HG03571 (cell line): ENCODE results near the gene CDK6.
A peak's percentile ranks its signal among the peaks of the same experiment; 100 is the strongest.
"Not testable (repeated sequence)": the region's sequence is repeated elsewhere in the genome, so short reads cannot be mapped to it uniquely, and the experiment has no call there.

Source experiments
- ATAC-seq: cut with Tn5 transposase; IDR thresholded peaks from one replicate; pipeline ENCODE4 v1.9.1; 2021; ENCODE audit not compliant: unreplicated experiment

CDK6 gene

GRCh38 chr7:92836489-92836999, at the start of gene CDK6:
CDK6 (minus strand) TSS chr7:92836573; CDS start chr7:92833323, 3,250 bp downstream.
- ATAC-seq: peak; percentile 22

GRCh38 chr7:92886039-92886438, 49.7 kb upstream of the CDK6 start:
- ATAC-seq: not testable (repeated sequence)

DNA sequence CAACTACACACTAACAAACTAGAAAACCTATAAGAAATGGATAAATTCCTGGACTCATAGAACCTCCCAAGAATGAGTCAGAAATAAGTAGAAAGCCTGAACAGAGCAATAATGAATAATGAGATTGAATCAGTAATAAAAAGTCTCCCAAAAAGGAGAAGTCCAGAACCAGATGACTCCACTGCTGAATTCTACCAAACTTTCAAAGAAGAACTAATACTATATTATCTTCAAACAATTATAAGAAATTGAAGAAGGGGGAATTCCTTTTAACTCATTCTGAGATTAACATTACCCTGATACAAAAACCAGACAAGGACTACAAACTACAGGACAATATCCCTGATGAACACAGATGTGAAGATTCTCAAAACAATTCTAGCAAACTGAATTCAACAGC, 47.8 kb upstream of the CDK6 start:
- no peak for ATAC-seq

- no peak for ATAC-seq
Observed at GRCh38 chr7:92882760-92883159, 46.4 kb upstream of the CDK6 start.

DNA sequence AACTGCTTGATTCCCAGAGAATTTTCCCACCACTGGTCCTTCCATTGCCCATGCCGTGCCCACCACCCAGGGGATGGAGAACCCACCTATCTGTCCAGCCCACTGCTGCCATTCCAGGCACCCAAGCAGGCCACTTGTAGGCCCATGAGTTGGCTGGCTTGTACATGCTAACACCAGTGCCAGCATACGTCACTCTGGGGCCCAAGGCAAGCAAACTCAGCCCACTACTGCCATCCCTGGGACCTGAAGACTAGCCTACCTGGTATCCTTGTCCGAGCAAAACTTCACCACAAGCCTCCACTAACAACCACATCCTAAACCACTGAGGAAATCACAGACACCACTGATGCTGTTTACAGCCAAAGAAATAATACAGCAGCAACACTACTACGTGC, 44.7 kb upstream of the CDK6 start:
- no peak for ATAC-seq

- ATAC-seq: no peak
Observed at GRCh38 chr7:92880212-92881090, 44.1 kb upstream of the CDK6 start.

- no peak for ATAC-seq
Observed at GRCh38 chr7:92877367-92877766, 41.0 kb upstream of the CDK6 start.

- ATAC-seq: no peak
Observed at GRCh38 chr7:92876836-92877235, 40.5 kb upstream of the CDK6 start.

DNA sequence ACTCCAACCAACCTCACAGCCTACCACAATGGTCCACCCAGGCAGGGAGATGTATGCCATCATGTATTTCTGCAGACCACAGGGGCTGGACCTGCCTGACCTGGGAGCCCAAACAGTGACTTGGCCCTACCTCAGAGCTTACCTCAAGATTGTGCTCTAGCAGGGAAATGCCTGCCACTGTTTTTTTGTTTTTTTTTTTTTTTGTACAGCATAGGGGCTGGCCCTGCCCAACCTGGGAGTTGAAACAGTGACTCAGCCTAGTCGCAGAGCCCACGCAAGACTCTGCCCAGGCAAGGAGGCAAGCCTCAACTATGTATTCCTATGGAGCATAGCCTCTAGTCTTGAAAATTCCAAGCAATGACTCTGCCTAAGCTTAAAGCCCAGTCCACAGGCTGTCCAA, 39.3 kb upstream of the CDK6 start:
- no peak for ATAC-seq

- ATAC-seq: no peak
Observed at GRCh38 chr7:92875173-92875572, 38.8 kb upstream of the CDK6 start.

DNA sequence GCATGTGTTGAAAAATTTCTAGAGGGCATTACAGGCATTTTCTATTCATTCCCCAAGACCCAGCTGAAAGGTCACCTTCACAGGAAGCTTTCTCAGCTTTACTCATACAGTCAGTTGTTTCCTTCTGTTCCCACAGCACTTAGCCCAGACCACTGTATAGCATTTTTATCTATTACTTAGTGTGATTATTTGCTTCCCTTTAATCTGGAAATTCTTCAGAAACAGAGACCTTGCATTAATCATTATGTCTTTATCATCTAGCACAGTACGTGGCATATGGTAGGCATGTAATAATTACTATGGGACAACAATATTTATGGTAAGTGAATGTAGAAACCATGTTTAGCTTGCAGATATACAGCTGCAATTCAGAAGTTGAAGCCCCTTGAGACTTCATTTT, 38.2 kb upstream of the CDK6 start:
- no peak for ATAC-seq

- ATAC-seq: no peak
Observed at GRCh38 chr7:92873776-92874175, 37.4 kb upstream of the CDK6 start.

- no peak for ATAC-seq
Observed at GRCh38 chr7:92872701-92873100, 36.3 kb upstream of the CDK6 start.

DNA sequence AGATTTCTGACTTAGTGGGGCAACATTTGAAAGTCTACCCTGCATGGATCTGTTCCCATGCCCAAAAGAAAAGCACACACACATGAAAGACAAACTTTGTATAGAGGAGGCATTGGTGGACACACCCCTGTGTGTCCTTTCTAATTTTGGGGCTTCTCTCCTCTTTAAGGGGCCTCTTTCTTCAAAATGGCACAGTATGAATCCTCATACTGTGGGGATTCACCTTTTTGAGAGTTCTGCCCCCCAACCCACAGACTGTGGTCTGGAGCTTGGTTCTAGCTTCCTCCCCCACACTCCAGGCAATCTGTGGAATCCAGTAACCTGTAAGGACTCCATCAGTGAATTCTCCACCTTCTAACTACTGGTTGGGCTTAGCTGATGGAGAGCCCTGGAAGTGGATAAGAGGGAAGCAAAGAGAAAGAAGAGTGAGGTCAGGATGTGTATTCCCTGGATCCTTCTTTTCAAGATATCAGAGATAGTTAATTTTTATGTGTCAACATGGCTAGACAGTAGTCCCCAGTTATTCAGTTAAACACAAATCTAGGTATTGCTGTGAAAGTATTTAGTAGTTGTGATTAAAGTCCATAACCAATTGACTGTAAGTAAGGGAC, 32.4 kb upstream of the CDK6 start:
- ATAC-seq: no peak

- not testable (repeated sequence) for ATAC-seq
Observed at GRCh38 chr7:92864169-92864568, 27.8 kb upstream of the CDK6 start.

GRCh38 chr7:92856436-92856835, 20.1 kb upstream of the CDK6 start:
- ATAC-seq: no peak

GRCh38 chr7:92854501-92855238, 18.3 kb upstream of the CDK6 start:
- no peak for ATAC-seq

- ATAC-seq: no peak
Observed at GRCh38 chr7:92851732-92852131, 15.4 kb upstream of the CDK6 start.

DNA sequence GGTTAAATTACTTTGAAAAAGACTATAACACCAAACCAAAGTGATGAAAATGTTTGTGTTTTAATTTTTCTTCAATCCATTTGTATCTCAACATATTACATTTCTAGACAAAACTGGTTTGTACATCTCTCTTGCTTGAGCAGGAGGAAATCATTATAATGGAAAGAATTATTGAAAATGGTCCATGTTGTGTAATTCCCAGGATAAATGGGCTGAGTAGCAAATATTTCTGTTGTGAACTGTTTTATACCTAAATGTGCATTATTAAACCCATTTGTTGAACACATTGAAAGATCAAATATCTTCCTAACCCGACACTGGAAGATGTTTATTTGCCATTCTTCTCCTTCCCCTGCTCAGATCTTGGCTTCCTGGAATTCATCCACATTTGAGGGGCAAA, 14.1 kb upstream of the CDK6 start:
- ATAC-seq: no peak

DNA sequence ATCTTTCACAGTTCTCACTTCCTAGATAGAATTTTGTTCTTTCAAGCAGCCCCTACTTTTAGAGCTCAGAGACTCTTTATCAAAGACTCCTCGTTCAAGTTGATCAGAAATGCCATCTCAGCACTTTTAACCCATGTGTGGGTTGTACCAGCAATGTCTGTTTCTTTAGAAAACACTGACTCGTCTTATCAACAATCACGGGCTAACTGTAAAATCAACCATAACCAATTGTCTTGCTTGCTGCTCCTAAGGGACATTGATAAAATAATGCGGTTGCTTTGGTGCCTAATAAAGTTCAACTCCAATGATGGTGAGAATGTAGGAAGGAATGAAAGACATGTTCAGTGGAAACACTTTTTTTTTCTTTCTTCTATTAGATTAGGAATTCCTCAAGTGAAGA, 12.9 kb upstream of the CDK6 start:
- no peak for ATAC-seq

DNA sequence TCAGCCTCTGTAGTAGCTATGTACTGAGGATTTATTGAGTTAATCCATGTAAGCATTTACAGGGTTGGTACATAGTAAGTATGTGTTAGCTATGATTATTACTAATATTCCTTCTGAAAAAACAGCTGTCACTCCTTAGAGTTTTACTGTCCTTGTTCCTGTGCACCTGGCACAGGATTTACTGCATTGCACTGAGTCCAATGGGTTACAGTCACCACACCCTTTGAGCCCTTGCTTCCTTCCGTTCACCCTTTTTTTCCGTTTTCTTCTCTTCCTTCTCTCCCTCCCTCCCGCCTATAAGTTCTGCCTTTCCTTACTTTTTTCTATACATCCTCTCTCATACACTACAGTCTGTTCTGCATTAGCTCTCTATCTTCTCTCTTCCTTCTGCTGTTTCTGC, 12.5 kb upstream of the CDK6 start:
- ATAC-seq: no peak

DNA sequence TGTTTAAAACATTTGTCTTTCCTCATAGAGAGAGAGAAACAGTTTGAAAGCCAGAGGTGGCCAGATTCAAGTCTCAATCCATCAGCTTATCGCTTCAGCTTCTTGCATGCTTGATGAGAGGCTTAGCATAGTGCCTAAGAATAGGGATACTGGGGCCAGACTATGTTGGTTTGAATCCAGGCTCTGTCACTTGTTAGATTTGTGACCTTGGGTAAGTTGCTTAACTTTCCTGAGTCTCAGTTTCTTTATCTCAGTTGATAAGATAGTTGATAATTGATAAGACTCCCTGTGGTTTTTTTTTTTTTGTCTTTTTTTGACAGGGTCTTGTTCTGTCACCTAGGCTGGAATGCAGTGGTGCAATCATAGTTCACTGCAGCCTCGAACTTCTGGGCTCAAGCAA, 12.1 kb upstream of the CDK6 start:
- no peak for ATAC-seq
